Kidney (tissue), 14 donors: ENCODE data around the gene SPEF1. TPM values are rescaled to one million over a fixed set of nuclear protein-coding genes. Genes with fewer than 3 reads are reported as not detected.

Experiments used
- DNase-seq, 5 donors: peaks; one replicate each; pipeline ENCODE4 v3.0.0-alpha.2; 2013 to 2020
- FAIRE-seq: peaks from 2 replicates; lab custom pipeline; 2012; peaks lifted over from hg19 to GRCh38; lab: Jason Lieb, UNC
- H3K27ac ChIP-seq, 2 donors: one replicate each; pipeline ENCODE4 v1.7.0; 2013; ENCODE audit warnings: low read depth in 2 of 2, low read length in 2 of 2, inconsistent platforms in 1 of 2
- H3K27me3 ChIP-seq: one replicate; pipeline ENCODE4 v1.7.1; 2013; ENCODE audit warnings: low read length, inconsistent platforms; ENCODE audit not compliant: control insufficient read depth, insufficient read depth
- H3K36me3 ChIP-seq, 3 donors: one replicate each; pipeline versions ENCODE4 v1.7.0 to v1.7.1; 2013; ENCODE audit warnings: low read length in 3 of 3, control low read depth in 1 of 3, inconsistent platforms in 1 of 3; ENCODE audit not compliant: insufficient read depth in 3 of 3, control insufficient read depth in 2 of 3
- H3K4me1 ChIP-seq, 3 donors: one replicate each; pipeline versions ENCODE4 v1.7.0 to v1.7.1; 2013; ENCODE audit warnings: low read length in 3 of 3, inconsistent platforms in 1 of 3, low read depth in 1 of 3; ENCODE audit not compliant: control insufficient read depth in 2 of 3, insufficient read depth in 2 of 3
- H3K4me3 ChIP-seq, 3 donors: one replicate each; pipeline versions ENCODE4 v1.7.0 to v1.8.1; 2013; ENCODE audit warnings: low read length in 3 of 3, control low read depth in 1 of 3, inconsistent platforms in 1 of 3
- H3K9ac ChIP-seq, 3 donors: one replicate each; pipeline versions ENCODE4 v1.7.0 to v1.7.1; 2013; ENCODE audit warnings: low read length in 3 of 3, control low read depth in 1 of 3, inconsistent platforms in 1 of 3
- H3K9me3 ChIP-seq, 3 donors: one replicate each; pipeline versions ENCODE4 v1.7.0 to v1.7.1; 2013; ENCODE audit warnings: low read length in 3 of 3, control low read depth in 1 of 3, inconsistent platforms in 1 of 3; ENCODE audit not compliant: control insufficient read depth in 2 of 3, insufficient read depth in 1 of 3
- intact Hi-C: fragments of 100-400 bp; cut with DNase I; formaldehyde crosslinking; loops from one replicate; pipeline ENCODE4 v1.11.1; 2022
- polyA plus RNA-seq: library from polyadenylated mRNA; stranded (reverse); fragments of 350-450 nt; fragmentation: Illumina TruSeq; extraction: RNeasy Lipid Tissue Mini Kit (QIAGEN cat#74804); gene quantifications from one replicate; pipeline ENCODE4 v1.2.3, GENCODE V29; 2014; ENCODE audit warnings: low read depth, low replicate concordance; ENCODE audit not compliant: insufficient read depth
- total RNA-seq: library from RNA; stranded (reverse); fragmentation: NEBNext Ultra II Directional; extraction: Animal tissue kit (Norgen Biotek cat#: 25700); gene quantifications from one replicate; pipeline ENCODE4 v1.2.1, GENCODE V29; 2021
- TF ChIP-seq, protein P1 (sequence below): IDR thresholded peaks from 3 replicates; pipeline ENCODE4 v1.5.1; 2012; ENCODE audit warnings: mild to moderate bottlenecking, moderate library complexity, borderline replicate concordance; ENCODE audit not compliant: insufficient read depth; ENCODE audit errors: extremely low read depth
- donor health status: control.
- donor health status: control.
- donor health status: control.
- donor health status: control.
- donor health status: control.
- donor health status: DM: yes; HTN: yes; CAD: no.
- donor health status: Normal renal cell carcinoma (clear cell type).

Gene SPEF1
- total and polyA plus RNA-seq, 2 donors from 2014 or later = 3.4 to 3.8 TPM

DNA sequence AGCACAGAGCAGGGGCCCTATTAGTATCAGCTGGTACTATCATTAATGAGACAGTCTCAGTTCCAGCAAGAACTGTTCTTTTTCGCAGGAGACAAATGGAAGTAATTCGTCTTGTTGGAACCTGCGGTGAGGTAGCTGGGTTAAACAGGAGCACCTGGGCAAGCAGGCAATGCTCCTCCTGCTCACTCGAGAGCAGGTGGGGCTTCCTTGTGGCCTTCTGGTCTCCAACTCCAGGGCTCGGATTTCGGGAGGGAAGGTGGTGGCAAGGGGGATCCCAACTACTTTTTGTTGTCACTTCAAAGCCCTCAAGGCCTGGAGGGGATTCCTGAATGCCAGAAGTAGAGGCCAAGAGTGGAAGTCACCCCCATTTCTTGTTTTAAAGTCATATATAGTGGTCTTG is 1.3 kb upstream of the SPEF1 start:
- Histone ChIP-seq H3K9me3 (no peaks in the 10 kb centered on the region), H3K27me3 (no peaks in the 10 kb centered on the region), H3K9ac (no peak overlapping the region), H3K36me3 (no peaks in the 10 kb centered on the region), H3K4me3 (no peak overlapping the region), H3K27ac (no peak overlapping the region), H3K4me1 (peaks cover 0 to 32% (median 9%) of the 10 kb centered on the region in 3 donors)
- TF ChIP-seq, protein P1, sequence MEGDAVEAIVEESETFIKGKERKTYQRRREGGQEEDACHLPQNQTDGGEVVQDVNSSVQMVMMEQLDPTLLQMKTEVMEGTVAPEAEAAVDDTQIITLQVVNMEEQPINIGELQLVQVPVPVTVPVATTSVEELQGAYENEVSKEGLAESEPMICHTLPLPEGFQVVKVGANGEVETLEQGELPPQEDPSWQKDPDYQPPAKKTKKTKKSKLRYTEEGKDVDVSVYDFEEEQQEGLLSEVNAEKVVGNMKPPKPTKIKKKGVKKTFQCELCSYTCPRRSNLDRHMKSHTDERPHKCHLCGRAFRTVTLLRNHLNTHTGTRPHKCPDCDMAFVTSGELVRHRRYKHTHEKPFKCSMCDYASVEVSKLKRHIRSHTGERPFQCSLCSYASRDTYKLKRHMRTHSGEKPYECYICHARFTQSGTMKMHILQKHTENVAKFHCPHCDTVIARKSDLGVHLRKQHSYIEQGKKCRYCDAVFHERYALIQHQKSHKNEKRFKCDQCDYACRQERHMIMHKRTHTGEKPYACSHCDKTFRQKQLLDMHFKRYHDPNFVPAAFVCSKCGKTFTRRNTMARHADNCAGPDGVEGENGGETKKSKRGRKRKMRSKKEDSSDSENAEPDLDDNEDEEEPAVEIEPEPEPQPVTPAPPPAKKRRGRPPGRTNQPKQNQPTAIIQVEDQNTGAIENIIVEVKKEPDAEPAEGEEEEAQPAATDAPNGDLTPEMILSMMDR = no peak
- no peak for FAIRE-seq
- intact Hi-C loops = no loop called here
- peak in 1 of 5 donors; percentile 39 for DNase-seq

DNA sequence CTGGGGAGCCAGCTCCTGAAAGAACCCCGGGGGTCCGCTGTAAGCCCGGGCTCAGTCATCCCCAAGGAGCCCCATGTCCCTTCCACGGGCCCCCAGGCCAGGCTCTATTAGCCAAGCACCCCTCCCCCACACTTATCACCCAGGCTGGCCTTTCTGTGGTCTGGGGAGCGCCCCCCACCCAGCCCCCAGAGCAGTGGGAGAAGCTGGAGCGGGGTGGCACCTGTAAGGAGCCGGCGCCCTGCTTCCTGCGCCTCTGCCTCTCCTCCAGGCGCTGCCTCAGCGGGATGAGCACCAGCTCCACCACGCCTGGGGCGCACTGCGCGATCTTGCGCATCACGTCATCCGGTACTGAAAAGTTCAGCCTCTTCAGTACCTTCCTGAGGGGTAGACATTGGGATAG is 2.3 kb downstream of the SPEF1 start:
- Histone ChIP-seq H3K9ac (no peak overlapping the region), H3K9me3 (no peaks in the 10 kb centered on the region), H3K4me1 (peaks cover 0 to 19% (median 10%) of the 10 kb centered on the region in 3 donors), H3K36me3 (no peaks in the 10 kb centered on the region), H3K27ac (no peak overlapping the region), H3K4me3 (no peak overlapping the region), H3K27me3 (no peaks in the 10 kb centered on the region)
- intact Hi-C loops = no loop called here
- DNase-seq (peak in 2 of 5 donors; percentile 60 to 80), FAIRE-seq (no peak)
- TF ChIP-seq, protein P1 = no peak

GRCh38 chr20:3777716-3778629 is 3.3 kb downstream of the SPEF1 start:
- no peaks in the 10 kb centered on the region for H3K36me3 ChIP-seq
- DNase-seq = peak; percentile 51 to 88 (median 66)
- intact Hi-C loops = no loop called here
- H3K27ac ChIP-seq = no peak overlapping the region
- peaks cover 0 to 19% (median 10%) of the 10 kb centered on the region in 3 donors for H3K4me1 ChIP-seq
- TF ChIP-seq, protein P1 = no peak
- peak overlapping the region in 2 of 3 donors; percentile 43 to 55 for H3K9ac ChIP-seq
- no peak for FAIRE-seq
- no peaks in the 10 kb centered on the region for H3K27me3 ChIP-seq
- H3K9me3 ChIP-seq = no peaks in the 10 kb centered on the region
- peak overlapping the region; percentile 42 to 69 (median 61) for H3K4me3 ChIP-seq
